Measurements from ENCODE around the gene SV2C.

Gene SV2C

DNA sequence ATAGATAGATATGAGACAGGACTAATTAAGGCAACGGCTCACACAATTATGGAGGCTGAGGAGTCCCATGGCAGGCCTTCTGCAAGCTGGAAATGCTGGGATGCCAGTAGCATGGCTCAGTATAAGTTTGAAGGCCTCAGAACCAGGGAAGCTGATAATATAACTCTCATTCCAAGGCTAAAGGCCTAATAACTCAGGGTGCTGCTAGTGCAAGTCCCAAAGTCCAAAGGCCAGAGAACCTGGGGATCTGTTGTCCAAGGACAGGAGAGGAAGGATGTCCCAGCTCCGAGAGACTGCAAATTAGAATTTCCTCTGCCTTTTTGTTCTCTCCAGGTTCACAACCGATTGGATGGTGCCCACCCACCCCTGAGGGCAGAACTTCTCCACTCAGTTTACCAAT is 114.5 kb downstream of the SV2C start:
- H3K9me3 ChIP-seq (ENCODE audit: control insufficient read depth in 2 of 2, low read length in 2 of 2): no peaks in the 10 kb centered on the region
- H3K9ac ChIP-seq (ENCODE audit: low read depth in 1 of 2, low read length in 2 of 2): no peak overlapping the region
- H3K27me3 ChIP-seq (ENCODE audit: control insufficient read depth in 2 of 2, insufficient read depth in 2 of 2, low read length in 2 of 2): no peaks in the 10 kb centered on the region
- H3K4me1 ChIP-seq (ENCODE audit: control insufficient read depth in 2 of 2, insufficient read depth in 2 of 2, low read length in 2 of 2): peaks cover 0 to 5% of the 10 kb centered on the region in 2 donors
- no peak overlapping the region for H3K27ac ChIP-seq (ENCODE audit: low read depth in 2 of 2, low read length in 2 of 2)
- no peaks in the 10 kb centered on the region for H3K36me3 ChIP-seq (ENCODE audit: control insufficient read depth in 2 of 2, insufficient read depth in 2 of 2, low read length in 2 of 2)
- no peak overlapping the region for H3K4me3 ChIP-seq (ENCODE audit: low read length in 2 of 2)

DNA sequence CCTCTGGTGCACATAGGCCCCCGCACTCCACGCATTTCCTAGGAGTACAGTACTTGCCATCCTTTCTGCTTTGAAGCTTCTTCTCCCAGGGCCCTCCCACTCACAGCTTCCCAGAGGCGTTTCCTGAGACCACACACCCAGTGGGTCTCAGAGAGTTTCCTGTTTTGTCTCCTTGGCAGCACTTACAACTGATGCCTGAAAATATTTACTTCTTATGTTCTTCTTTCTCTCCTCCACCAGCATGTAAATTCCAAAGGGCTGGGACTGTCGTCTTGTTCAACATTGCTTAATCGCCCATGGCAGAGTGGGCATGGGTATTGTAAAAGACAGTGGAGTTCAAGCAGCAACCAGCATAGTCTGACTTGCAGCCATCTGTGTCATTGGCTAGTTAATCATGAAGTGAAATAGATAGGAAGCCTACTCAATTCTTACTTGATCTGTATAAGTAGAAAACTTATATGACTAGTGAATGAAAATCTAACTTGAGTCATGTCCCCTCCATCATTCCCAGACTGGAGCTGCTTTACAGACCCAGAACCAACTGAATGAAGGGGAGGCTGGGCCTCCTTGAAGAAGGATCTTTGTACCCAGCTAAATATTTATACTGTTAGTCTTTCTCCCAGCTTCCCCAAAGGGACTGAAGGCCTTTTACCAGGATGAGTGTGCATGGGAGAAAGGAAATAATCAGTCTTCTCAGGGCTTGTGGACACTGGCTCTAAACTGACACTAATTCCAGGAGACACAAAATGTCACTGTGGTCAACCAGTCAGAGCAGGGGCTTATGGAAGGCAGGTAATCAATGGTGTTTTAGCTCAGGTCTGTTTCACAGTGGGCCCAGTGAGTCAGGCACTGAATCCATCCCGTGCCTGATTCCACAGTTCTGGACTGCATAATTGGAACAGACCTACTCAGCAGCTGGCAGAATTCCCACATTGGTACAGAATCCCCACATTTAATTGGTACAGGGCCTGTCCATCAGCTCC is 116.4 kb downstream of the SV2C start:
- no peak overlapping the region for H3K4me3 ChIP-seq (ENCODE audit: low read length in 2 of 2)
- H3K27ac ChIP-seq (ENCODE audit: low read depth in 2 of 2, low read length in 2 of 2): no peak overlapping the region
- H3K27me3 ChIP-seq (ENCODE audit: control insufficient read depth in 2 of 2, insufficient read depth in 2 of 2, low read length in 2 of 2): no peaks in the 10 kb centered on the region
- no peaks in the 10 kb centered on the region for H3K36me3 ChIP-seq (ENCODE audit: control insufficient read depth in 2 of 2, insufficient read depth in 2 of 2, low read length in 2 of 2)
- no peaks in the 10 kb centered on the region for H3K9me3 ChIP-seq (ENCODE audit: control insufficient read depth in 2 of 2, low read length in 2 of 2)
- H3K4me1 ChIP-seq (ENCODE audit: control insufficient read depth in 2 of 2, insufficient read depth in 2 of 2, low read length in 2 of 2): peaks cover 0 to 13% of the 10 kb centered on the region in 2 donors
- H3K9ac ChIP-seq (ENCODE audit: low read depth in 1 of 2, low read length in 2 of 2): no peak overlapping the region

DNA sequence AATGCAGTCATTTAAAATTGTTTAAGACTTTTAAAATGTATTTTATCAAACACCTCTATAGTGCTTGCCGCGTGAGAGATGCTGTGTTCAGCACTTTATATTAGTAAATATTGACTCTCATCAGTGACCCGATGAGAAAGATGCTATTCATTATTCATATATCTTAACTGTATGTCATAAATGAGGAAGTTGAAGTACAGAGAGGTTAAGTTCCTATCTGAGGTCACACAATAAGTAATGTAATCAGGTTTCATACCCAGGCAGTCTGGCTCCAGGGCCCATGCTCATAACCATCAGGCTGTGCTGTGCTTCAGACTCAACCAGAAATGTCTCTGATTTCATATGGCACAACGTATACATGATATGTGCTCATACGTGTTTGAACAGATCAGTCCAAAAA is 119.0 kb downstream of the SV2C start:
- no peak overlapping the region for H3K4me3 ChIP-seq (ENCODE audit: low read length in 2 of 2)
- H3K9me3 ChIP-seq (ENCODE audit: control insufficient read depth in 2 of 2, low read length in 2 of 2): no peaks in the 10 kb centered on the region
- peaks cover 0 to 15% of the 10 kb centered on the region in 2 donors for H3K4me1 ChIP-seq (ENCODE audit: control insufficient read depth in 2 of 2, insufficient read depth in 2 of 2, low read length in 2 of 2)
- no peak overlapping the region for H3K27ac ChIP-seq (ENCODE audit: low read depth in 2 of 2, low read length in 2 of 2)
- H3K36me3 ChIP-seq (ENCODE audit: control insufficient read depth in 2 of 2, insufficient read depth in 2 of 2, low read length in 2 of 2): no peaks in the 10 kb centered on the region
- H3K27me3 ChIP-seq (ENCODE audit: control insufficient read depth in 2 of 2, insufficient read depth in 2 of 2, low read length in 2 of 2): no peaks in the 10 kb centered on the region
- H3K9ac ChIP-seq (ENCODE audit: low read depth in 1 of 2, low read length in 2 of 2): no peak overlapping the region

DNA sequence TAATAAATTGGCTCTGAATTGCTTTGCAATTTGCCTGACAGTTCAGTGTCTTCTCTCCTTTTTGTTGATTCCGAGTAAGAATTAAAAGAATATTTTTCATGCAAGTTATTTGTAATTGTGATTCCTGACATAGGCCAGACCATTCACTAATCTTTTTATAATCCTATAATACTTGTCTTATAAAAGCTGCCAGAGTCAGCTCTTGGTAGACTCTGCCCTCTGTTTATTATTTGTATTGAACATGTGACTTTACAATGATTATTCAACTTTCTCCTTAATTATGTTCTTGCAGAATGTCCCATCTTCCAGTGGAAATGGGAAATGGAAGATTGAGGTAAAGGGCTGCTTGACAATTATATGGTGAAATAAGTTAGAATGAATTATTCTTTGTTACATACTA is 121.0 kb downstream of the SV2C start:
- Histone ChIP-seq H3K4me3 (ENCODE audit: low read length in 2 of 2) (no peak overlapping the region), H3K27me3 (ENCODE audit: control insufficient read depth in 2 of 2, insufficient read depth in 2 of 2, low read length in 2 of 2) (no peaks in the 10 kb centered on the region), H3K4me1 (ENCODE audit: control insufficient read depth in 2 of 2, insufficient read depth in 2 of 2, low read length in 2 of 2) (peaks cover 0 to 15% of the 10 kb centered on the region in 2 donors), H3K9ac (ENCODE audit: low read depth in 1 of 2, low read length in 2 of 2) (no peak overlapping the region), H3K9me3 (ENCODE audit: control insufficient read depth in 2 of 2, low read length in 2 of 2) (no peaks in the 10 kb centered on the region), H3K36me3 (ENCODE audit: control insufficient read depth in 2 of 2, insufficient read depth in 2 of 2, low read length in 2 of 2) (no peaks in the 10 kb centered on the region), H3K27ac (ENCODE audit: low read depth in 2 of 2, low read length in 2 of 2) (peak overlapping the region in 1 of 2 donors; percentile 53)

DNA sequence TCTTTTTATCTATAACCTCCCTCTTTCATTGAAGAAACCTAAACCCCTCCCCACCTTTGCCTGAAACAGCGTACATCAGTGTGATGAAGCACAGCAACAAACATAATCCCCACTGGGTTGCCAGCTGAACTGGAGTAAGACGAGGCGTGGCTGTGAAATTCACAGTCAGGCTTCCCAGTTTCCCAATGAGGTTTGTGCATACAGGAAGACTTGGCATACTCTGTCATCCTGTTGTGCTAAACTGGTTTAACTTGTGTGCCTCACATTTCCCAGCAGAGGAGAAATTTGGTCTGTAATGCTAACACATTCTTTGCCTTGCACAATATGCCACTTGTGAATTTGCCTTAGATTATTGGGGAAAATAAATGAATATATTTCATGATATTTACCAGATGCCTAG is 121.5 kb downstream of the SV2C start:
- Histone ChIP-seq H3K36me3 (ENCODE audit: control insufficient read depth in 2 of 2, insufficient read depth in 2 of 2, low read length in 2 of 2) (no peaks in the 10 kb centered on the region), H3K4me1 (ENCODE audit: control insufficient read depth in 2 of 2, insufficient read depth in 2 of 2, low read length in 2 of 2) (peaks cover 0 to 13% of the 10 kb centered on the region in 2 donors), H3K9me3 (ENCODE audit: control insufficient read depth in 2 of 2, low read length in 2 of 2) (peaks cover 0 to 3% of the 10 kb centered on the region in 2 donors), H3K27ac (ENCODE audit: low read depth in 2 of 2, low read length in 2 of 2) (peak overlapping the region in 1 of 2 donors; percentile 53), H3K4me3 (ENCODE audit: low read length in 2 of 2) (no peak overlapping the region), H3K9ac (ENCODE audit: low read depth in 1 of 2, low read length in 2 of 2) (no peak overlapping the region), H3K27me3 (ENCODE audit: control insufficient read depth in 2 of 2, insufficient read depth in 2 of 2, low read length in 2 of 2) (no peaks in the 10 kb centered on the region)

DNA sequence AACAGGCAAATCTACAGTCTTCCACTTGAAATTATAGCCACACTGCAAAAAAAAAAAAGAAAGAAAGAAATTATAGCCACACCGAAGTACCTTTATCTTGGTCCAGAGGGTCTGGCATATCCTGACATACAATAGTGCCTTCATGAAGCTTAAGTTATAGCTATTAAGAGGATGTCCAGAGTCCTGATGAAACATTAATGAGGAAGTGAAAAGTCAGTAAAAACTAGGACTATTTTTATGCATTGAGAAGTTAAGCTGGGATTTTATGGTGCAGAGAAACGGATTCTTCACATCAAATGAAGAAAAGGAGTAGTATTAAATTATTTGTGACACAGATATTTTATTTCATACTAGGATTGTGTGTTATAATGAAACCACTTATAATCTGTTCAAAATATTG is 123.9 kb downstream of the SV2C start:
- Histone ChIP-seq H3K9ac (ENCODE audit: low read depth in 1 of 2, low read length in 2 of 2) (no peak overlapping the region), H3K27me3 (ENCODE audit: control insufficient read depth in 2 of 2, insufficient read depth in 2 of 2, low read length in 2 of 2) (no peaks in the 10 kb centered on the region), H3K36me3 (ENCODE audit: control insufficient read depth in 2 of 2, insufficient read depth in 2 of 2, low read length in 2 of 2) (no peaks in the 10 kb centered on the region), H3K27ac (ENCODE audit: low read depth in 2 of 2, low read length in 2 of 2) (no peak overlapping the region), H3K4me1 (ENCODE audit: control insufficient read depth in 2 of 2, insufficient read depth in 2 of 2, low read length in 2 of 2) (peaks cover 0 to 21% of the 10 kb centered on the region in 2 donors), H3K4me3 (ENCODE audit: low read length in 2 of 2) (no peak overlapping the region), H3K9me3 (ENCODE audit: control insufficient read depth in 2 of 2, low read length in 2 of 2) (peaks cover 0 to 3% of the 10 kb centered on the region in 2 donors)

DNA sequence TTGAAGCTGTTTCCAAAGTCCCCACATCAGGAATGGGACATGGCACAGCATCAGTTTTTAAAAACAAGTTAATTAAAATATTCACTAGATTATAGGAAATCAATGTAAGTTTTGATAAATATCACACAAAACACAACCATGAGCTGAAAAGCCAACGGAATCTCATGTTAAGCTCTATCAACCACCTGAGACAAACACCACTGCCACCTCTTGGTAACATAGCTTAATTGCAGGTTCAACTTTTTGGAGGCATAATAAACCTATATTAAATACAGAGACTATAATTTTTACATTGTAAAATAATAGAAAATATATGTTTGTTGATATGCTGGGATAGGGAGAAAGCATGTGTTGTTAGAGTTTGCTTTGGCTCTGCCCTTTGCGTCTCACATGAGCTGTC is 126.1 kb downstream of the SV2C start:
- H3K4me3 ChIP-seq (ENCODE audit: low read length in 2 of 2): no peak overlapping the region
- peaks cover 0 to 3% of the 10 kb centered on the region in 2 donors for H3K9me3 ChIP-seq (ENCODE audit: control insufficient read depth in 2 of 2, low read length in 2 of 2)
- no peaks in the 10 kb centered on the region for H3K27me3 ChIP-seq (ENCODE audit: control insufficient read depth in 2 of 2, insufficient read depth in 2 of 2, low read length in 2 of 2)
- no peak overlapping the region for H3K9ac ChIP-seq (ENCODE audit: low read depth in 1 of 2, low read length in 2 of 2)
- peaks cover 0 to 16% of the 10 kb centered on the region in 2 donors for H3K4me1 ChIP-seq (ENCODE audit: control insufficient read depth in 2 of 2, insufficient read depth in 2 of 2, low read length in 2 of 2)
- H3K27ac ChIP-seq (ENCODE audit: low read depth in 2 of 2, low read length in 2 of 2): no peak overlapping the region
- H3K36me3 ChIP-seq (ENCODE audit: control insufficient read depth in 2 of 2, insufficient read depth in 2 of 2, low read length in 2 of 2): no peaks in the 10 kb centered on the region

DNA sequence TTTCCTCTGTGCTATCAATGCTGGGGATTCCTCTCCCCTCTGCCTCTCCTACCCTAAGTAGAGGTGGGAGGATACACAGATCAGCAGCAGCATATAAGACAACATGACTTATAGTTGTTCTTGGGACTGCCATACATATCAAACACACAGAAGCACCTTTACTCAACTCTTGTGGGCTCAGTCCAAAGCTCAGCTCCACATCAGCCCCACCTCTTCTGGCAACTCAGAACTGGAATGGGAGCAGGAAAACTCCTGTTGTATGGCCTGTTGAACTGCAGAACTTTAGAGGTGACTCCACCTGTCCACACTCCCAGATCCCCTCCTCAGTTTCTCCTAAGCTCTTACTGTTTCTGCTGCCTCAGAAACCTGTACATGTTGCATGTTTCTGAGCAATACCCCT is 127.8 kb downstream of the SV2C start:
- Histone ChIP-seq H3K27ac (ENCODE audit: low read depth in 2 of 2, low read length in 2 of 2) (no peak overlapping the region), H3K27me3 (ENCODE audit: control insufficient read depth in 2 of 2, insufficient read depth in 2 of 2, low read length in 2 of 2) (no peaks in the 10 kb centered on the region), H3K4me1 (ENCODE audit: control insufficient read depth in 2 of 2, insufficient read depth in 2 of 2, low read length in 2 of 2) (peaks cover 0 to 8% of the 10 kb centered on the region in 2 donors), H3K4me3 (ENCODE audit: low read length in 2 of 2) (no peak overlapping the region), H3K9ac (ENCODE audit: low read depth in 1 of 2, low read length in 2 of 2) (no peak overlapping the region), H3K36me3 (ENCODE audit: control insufficient read depth in 2 of 2, insufficient read depth in 2 of 2, low read length in 2 of 2) (no peaks in the 10 kb centered on the region), H3K9me3 (ENCODE audit: control insufficient read depth in 2 of 2, low read length in 2 of 2) (peaks cover 0 to 3% of the 10 kb centered on the region in 2 donors)

DNA sequence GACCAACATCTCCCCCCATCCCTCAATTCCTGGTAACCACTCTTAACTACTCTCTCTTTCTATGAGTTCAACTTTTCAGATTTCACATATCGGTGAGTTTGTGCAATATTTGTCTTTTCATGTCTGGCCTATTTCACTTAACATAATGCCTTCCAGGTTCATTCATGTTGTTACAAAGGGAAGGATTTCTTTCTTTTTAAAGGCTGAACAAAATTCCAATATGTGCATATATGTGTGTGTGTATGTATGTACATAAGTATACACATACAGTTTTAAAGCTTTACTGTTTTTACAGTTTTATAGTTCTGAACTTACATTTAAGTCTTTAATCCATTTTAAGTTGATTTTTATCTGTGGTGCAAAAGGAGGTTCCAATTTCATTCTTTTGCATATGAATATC is 130.7 kb downstream of the SV2C start:
- no peak overlapping the region for H3K27ac ChIP-seq (ENCODE audit: low read depth in 2 of 2, low read length in 2 of 2)
- no peak overlapping the region for H3K9ac ChIP-seq (ENCODE audit: low read depth in 1 of 2, low read length in 2 of 2)
- no peaks in the 10 kb centered on the region for H3K36me3 ChIP-seq (ENCODE audit: control insufficient read depth in 2 of 2, insufficient read depth in 2 of 2, low read length in 2 of 2)

DNA sequence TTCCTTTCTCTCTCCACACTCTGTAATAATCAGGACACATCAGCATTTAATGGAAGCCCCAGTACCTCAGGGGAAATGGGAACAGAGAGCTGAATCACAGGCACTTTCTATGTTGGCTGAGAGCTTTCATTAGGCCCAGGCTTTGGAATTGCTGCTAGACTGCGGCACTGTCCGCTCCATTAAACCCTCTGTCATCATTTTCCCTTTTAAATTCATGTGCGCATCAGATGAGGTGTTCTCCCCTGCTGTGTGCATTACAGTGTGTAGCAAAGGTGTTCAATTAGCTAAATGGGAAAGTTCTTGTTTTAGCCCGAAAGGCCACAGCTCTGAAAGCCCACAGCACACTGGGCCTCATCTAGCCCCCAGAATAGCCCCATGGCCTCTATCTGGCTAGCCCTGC is 133.6 kb downstream of the SV2C start:
- Histone ChIP-seq H3K36me3 (ENCODE audit: control insufficient read depth in 2 of 2, insufficient read depth in 2 of 2, low read length in 2 of 2) (no peaks in the 10 kb centered on the region), H3K27me3 (ENCODE audit: control insufficient read depth in 2 of 2, insufficient read depth in 2 of 2, low read length in 2 of 2) (no peaks in the 10 kb centered on the region), H3K4me3 (ENCODE audit: low read length in 2 of 2) (no peak overlapping the region), H3K9me3 (ENCODE audit: control insufficient read depth in 2 of 2, low read length in 2 of 2) (no peaks in the 10 kb centered on the region), H3K4me1 (ENCODE audit: control insufficient read depth in 2 of 2, insufficient read depth in 2 of 2, low read length in 2 of 2) (no peaks in the 10 kb centered on the region), H3K9ac (ENCODE audit: low read depth in 1 of 2, low read length in 2 of 2) (no peak overlapping the region), H3K27ac (ENCODE audit: low read depth in 2 of 2, low read length in 2 of 2) (no peak overlapping the region)

More for the DNA sequence above, 130.7 kb downstream of the SV2C start:
- peaks cover 0 to 8% of the 10 kb centered on the region in 2 donors for H3K4me1 ChIP-seq (ENCODE audit: control insufficient read depth in 2 of 2, insufficient read depth in 2 of 2, low read length in 2 of 2)
- H3K4me3 ChIP-seq (ENCODE audit: low read length in 2 of 2): no peak overlapping the region
- H3K27me3 ChIP-seq (ENCODE audit: control insufficient read depth in 2 of 2, insufficient read depth in 2 of 2, low read length in 2 of 2): no peaks in the 10 kb centered on the region
- peaks cover 0 to 3% of the 10 kb centered on the region in 2 donors for H3K9me3 ChIP-seq (ENCODE audit: control insufficient read depth in 2 of 2, low read length in 2 of 2)
